ENCODE measurements around the gene FASTK.

Gene FASTK, protein sequence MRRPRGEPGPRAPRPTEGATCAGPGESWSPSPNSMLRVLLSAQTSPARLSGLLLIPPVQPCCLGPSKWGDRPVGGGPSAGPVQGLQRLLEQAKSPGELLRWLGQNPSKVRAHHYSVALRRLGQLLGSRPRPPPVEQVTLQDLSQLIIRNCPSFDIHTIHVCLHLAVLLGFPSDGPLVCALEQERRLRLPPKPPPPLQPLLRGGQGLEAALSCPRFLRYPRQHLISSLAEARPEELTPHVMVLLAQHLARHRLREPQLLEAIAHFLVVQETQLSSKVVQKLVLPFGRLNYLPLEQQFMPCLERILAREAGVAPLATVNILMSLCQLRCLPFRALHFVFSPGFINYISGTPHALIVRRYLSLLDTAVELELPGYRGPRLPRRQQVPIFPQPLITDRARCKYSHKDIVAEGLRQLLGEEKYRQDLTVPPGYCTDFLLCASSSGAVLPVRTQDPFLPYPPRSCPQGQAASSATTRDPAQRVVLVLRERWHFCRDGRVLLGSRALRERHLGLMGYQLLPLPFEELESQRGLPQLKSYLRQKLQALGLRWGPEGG

GRCh38 chr7:151080522-151081169 is at the start of gene FASTK:
FASTK (minus strand) TSS chr7:151080809; CDS start chr7:151080766, 43 bp downstream.
- DNase-seq (ENCODE audit: low read depth) = peak; percentile 89

DNA sequence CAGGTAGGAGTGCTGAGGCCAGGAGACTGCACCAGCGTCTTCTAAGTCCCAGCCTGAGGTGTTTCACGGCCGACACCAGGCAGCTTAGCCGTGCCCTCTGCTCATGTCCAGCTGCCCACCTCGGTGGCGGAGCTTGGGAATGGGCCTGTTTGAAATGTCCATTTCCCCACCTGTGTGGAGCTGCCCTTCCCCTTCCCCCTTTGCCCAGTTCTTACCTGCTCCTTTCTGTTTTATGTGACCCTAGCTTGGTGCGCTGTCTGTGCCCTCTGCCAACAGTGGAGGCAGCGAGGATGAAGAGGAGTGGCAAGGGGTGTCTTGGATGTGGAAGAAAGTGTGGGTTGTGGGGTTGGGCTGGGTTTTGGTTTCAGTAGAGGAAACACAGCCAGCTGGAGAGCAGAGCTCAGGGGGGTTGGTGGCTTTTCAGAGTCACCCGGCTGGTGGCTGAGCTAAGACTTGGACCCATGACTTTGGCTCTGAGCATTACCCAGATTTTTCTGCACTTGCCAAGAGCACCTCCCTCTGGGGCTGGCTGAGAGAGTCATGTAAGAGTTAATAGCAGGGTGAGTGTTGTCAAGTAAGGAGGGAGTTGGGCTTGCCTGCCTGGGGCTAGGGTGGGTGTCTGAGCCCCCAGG is 49.5 kb upstream of the FASTK start:
- DNase-seq (ENCODE audit: low read depth) = no peak

DNA sequence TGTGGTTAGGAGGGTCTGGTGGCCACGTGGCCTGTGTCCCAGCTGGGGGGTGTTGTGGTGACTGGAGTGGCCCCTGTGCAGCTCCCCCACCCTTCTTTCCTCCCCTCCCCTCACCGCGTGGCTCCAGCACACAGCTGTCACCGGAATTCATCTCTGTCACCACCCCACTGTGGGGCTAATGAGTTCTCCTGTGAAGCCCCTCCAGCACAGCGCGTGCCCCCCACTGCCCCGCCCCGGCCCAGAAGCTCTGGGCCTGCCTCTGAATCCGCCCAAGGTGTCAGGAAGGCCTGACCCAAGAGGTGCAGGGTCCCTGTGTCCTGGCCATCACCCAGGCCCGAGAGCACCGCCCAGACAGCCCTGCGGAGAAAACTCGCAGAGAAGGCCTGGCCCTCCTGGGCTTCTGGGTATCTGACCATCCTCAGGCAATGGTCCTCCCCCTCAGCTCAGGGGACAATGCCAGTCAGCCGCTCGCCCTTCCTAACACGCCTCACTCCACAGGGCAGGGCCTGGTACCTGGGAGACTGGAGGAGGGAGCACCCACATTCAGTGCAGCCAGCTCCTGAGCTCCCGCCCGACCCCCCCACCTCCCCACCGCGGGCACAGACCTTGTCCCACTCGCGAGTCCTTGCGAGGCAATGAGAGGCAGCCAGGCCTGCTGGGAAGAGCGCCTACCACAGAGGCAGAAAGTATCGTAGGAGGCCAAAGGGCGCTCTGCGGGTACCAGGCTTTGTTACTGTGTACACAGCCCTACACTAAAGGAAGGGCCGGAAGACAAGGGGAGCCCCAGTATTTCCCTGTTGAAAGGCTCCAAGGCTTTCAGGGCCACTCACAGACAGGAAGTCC is 48.7 kb upstream of the FASTK start:
- DNase-seq (ENCODE audit: low read depth) = no peak

GRCh38 chr7:151128716-151129115 is 48.1 kb upstream of the FASTK start:
- no peak for DNase-seq (ENCODE audit: low read depth)

DNA sequence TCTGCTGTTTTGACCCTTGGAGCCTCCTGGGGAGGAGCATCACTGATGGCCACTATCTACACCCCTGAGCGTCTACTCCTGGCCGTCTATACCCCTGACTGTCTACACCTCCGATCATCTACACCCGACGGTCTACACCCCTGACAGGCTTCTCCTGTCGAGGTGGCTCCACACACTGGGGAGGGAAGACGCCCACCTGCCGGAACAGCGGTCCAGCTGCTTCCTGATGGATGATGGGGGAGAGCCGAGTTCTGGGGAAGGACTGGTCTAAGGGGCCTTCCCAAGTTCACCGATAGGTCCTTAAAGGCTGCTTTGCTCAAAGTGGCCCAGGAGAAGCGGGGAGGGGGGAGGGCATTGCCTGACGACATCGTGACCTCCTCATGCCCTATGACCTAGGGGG is 47.5 kb upstream of the FASTK start:
- DNase-seq (ENCODE audit: low read depth) = no peak

- DNase-seq (ENCODE audit: low read depth) = no peak
Observed at GRCh38 chr7:151126491-151127137, 46.0 kb upstream of the FASTK start.

DNA sequence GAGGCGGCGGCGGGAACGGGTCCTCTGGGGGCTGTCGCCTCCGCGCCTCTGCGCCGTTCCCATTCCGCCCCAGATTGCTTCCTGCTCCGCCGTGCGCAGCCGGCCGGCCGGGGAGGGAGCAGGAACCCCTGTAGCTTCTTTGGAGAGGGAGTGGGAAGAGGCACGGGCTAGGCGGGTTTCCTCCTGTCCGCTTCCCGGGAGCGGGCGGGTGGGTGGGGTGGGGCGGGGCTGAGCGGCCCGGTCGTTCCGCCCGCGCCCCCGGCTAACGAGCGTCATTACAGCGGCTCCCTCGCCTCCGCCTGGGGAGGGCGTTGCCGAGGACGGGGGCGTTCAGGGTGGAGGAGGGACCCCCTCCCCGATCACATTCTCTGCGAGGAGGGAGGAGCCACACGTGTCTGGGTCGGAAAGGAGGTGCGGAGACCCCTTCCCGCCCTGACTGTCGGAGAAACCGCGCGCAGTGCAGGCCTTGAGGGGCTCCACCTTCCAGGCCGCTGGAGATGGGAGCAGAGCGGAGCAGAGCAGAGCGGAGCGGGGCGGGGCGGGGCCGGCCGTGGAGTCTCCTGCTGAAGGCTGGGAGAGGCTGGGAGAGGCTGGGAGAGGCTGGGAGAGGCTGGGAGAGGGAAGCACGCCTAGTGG is 45.4 kb upstream of the FASTK start:
- no peak for DNase-seq (ENCODE audit: low read depth)

DNA sequence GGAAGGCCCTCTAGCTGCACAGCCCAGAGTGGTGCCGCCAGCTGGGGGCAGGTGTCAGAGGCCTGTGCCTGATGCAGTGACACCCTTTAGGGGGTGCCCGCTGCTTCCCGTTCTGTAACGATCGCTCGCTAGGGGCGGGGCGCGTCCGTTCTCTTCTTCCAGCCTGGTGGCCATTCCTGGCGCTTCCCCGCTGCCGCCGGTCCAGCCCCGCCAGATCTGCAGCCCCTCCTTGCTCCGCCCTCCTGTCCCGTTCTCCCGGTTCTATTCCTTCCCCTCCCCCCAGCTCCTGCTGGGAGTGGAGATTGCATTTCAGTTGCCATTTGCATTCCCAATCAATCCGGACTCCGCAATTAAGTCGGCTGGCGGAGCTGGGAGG is 44.8 kb upstream of the FASTK start:
- no peak for DNase-seq (ENCODE audit: low read depth)

DNA sequence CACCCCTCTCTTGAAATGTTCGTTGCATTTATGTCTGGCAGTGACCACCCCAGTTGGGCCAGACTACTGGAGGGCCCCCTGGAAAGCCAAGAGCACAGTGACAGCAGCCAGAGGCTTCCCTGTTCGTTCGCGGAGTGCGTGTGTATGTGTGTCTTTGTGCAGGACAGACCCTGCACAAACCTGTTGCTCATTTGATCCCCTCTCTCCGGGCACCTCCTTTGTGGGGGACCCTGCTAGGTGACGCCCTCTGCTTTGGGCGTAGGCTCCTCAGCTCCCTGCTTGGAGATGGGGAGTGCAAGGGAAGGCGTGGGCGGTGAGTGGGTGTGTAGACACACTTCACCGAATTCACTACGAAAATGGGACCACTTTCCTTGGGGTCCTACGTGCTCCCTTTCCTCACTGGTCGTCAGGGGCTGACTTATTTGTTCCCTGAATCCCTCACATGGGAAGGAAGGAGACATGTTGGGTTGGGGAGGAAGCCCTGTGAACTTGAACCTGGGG is 44.3 kb upstream of the FASTK start:
- no peak for DNase-seq (ENCODE audit: low read depth)

GRCh38 chr7:151124481-151124880 is 43.9 kb upstream of the FASTK start:
- no peak for DNase-seq (ENCODE audit: low read depth)

DNA sequence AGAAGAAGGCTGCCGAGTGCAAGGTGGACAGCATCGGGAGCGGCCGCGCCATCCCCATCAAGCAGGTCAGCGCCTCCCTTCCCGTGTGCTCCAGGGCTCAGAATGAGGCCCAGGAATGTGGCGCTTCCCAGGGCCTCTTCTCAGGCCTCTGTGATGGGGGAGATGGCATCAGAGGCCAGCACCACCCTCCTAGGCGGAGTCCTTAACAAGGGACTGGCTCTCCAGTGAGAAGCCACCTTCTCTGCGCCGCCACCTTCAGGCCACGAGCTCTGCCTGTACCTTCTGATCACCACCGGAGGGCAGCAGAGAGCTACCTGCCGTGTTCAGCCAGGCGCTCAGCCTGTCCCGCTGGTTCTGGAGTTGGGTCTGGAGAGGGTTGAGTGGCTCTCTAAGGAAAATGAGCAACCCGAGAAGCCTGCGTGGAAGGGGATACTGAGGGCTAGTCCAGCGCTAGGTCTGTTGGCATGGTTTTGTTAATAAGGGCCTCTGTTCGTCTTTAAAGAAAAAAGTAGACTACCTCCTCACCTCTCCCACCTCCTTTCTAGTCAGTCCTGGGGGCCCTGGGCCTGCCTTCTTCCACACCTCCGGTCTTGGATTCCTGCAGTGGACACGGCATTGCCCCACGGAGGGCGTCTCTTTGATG is 43.3 kb upstream of the FASTK start:
- DNase-seq (ENCODE audit: low read depth) = peak; percentile 56

DNA sequence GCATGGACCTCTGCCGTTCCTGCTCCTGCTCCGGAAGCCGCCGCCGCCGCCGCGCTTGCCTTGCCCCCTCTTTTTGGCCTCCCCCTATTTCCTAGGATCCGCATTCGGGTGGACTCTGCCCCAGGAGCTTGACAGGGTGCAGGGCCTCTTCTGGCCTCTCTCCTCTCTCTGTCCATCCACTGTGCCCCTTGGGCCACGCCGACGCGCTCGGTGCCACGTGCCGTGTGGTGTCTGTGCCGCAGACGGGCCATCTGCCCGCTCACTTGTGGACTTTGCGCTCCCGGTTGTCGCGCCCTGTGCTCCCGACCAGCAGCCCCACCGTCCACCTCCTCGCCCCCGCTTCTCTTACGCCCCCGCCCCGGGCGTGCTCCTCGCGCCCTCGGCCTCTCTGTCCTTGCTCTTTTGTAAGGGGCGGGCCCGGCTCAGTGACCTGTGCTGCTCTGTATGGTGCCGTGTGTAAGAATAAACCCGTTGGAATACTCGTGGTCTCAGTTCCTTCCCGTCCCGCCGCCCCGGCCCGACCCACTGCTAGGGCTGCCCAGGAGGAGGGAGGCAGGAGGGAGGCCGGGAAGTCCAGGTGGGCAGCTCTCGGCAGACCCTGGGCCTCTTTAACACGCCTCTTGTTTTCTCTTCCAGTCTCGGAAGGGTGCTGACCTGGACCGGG is 42.7 kb upstream of the FASTK start:
- no peak for DNase-seq (ENCODE audit: low read depth)

- no peak for DNase-seq (ENCODE audit: low read depth)
Observed at GRCh38 chr7:151122796-151123157, 42.2 kb upstream of the FASTK start.

- no peak for DNase-seq (ENCODE audit: low read depth)
Observed at GRCh38 chr7:151122276-151122675, 41.7 kb upstream of the FASTK start.

- DNase-seq (ENCODE audit: low read depth) = no peak
Observed at GRCh38 chr7:151121380-151122170, 41.0 kb upstream of the FASTK start.

GRCh38 chr7:151120896-151121295 is 40.3 kb upstream of the FASTK start:
- DNase-seq (ENCODE audit: low read depth) = no peak

GRCh38 chr7:151119902-151120301 is 39.3 kb upstream of the FASTK start:
- DNase-seq (ENCODE audit: low read depth) = no peak

- DNase-seq (ENCODE audit: low read depth) = no peak
Observed at GRCh38 chr7:151119055-151119415, 38.4 kb upstream of the FASTK start.
